Hepatocyte (in vitro differentiated cells): ENCODE data around the gene MEF2C. TPM values are rescaled to one million over a fixed set of nuclear protein-coding genes. Genes with fewer than 3 reads are reported as not detected.

Experiments used
- DNase-seq: peaks from one replicate; pipeline ENCODE4 v3.0.0-alpha.2; 2016; ENCODE audit warnings: low spot score
- H2AFZ ChIP-seq: fragments of 200-600 bp; sonication (generic); 2 replicates; pipeline ENCODE4 v1.6.0; 2016; ENCODE audit warnings: antibody characterized with exemption, mild to moderate bottlenecking
- H3K27ac ChIP-seq: fragments of 200-600 bp; sonication (generic); 2 replicates; pipeline ENCODE4 v1.5.1; 2016; ENCODE audit warnings: mild to moderate bottlenecking
- H3K27me3 ChIP-seq: fragments of 200-600 bp; sonication (generic); 2 replicates; pipeline ENCODE4 v1.6.1; 2016
- H3K36me3 ChIP-seq: fragments of 200-600 bp; sonication (generic); replicated peaks from 2 replicates; pipeline ENCODE4 v1.5.1; 2016; ENCODE audit warnings: low read depth; ENCODE audit not compliant: insufficient read depth
- H3K4me1 ChIP-seq: fragments of 200-600 bp; sonication (generic); 2 replicates; pipeline ENCODE4 v1.5.1; 2016; ENCODE audit warnings: mild to moderate bottlenecking, moderate library complexity; ENCODE audit not compliant: insufficient read depth
- H3K4me2 ChIP-seq: fragments of 200-600 bp; sonication (generic); 2 replicates; pipeline ENCODE4 v1.6.0; 2016
- H3K4me3 ChIP-seq: fragments of 200-600 bp; sonication (generic); 2 replicates; pipeline ENCODE4 v1.5.1; 2016; ENCODE audit warnings: mild to moderate bottlenecking
- H3K79me2 ChIP-seq: fragments of 200-600 bp; sonication (generic); 2 replicates; pipeline ENCODE4 v1.6.0; 2017; ENCODE audit warnings: mild to moderate bottlenecking
- H3K9me2 ChIP-seq: fragments of 200-600 bp; sonication (generic); replicated peaks from 2 replicates; pipeline ENCODE4 v1.6.0; 2017; ENCODE audit warnings: mild to moderate bottlenecking; ENCODE audit not compliant: insufficient read depth
- H3K9me3 ChIP-seq: fragments of 200-600 bp; sonication (generic); 2 replicates; pipeline ENCODE4 v1.5.1; 2016; ENCODE audit warnings: low read depth, mild to moderate bottlenecking
- H4K20me1 ChIP-seq: fragments of 200-600 bp; sonication (generic); 2 replicates; pipeline ENCODE4 v1.6.0; 2016; ENCODE audit warnings: mild to moderate bottlenecking; ENCODE audit not compliant: insufficient read depth, poor library complexity, severe bottlenecking
- CTCF ChIP-seq: fragments of 200-600 bp; sonication (generic); IDR thresholded peaks from 2 replicates; pipeline ENCODE4 v1.5.1; 2016; ENCODE audit warnings: antibody characterized with exemption, mild to moderate bottlenecking; ENCODE audit not compliant: poor library complexity
- EZH2 ChIP-seq: fragments of 200-600 bp; sonication (generic); IDR thresholded peaks from 2 replicates; pipeline ENCODE4 v1.6.1; 2016; ENCODE audit warnings: antibody characterized with exemption, mild to moderate bottlenecking, borderline replicate concordance
- EZH2phosphoT487 ChIP-seq: fragments of 200-600 bp; sonication (generic); IDR thresholded peaks from one replicate; pipeline ENCODE4 v1.6.1; 2018; ENCODE audit warnings: antibody characterized with exemption, mild to moderate bottlenecking, low read depth, moderate library complexity; ENCODE audit not compliant: unreplicated experiment, severe bottlenecking
- WGBS: methylation state at CpG from one replicate; pipeline ENCODE4 v1.1.6; 2016; ENCODE audit warnings: low lambda C conversion rate; ENCODE audit errors: missing lambda C conversion rate; 5-methylcytosine and 5-hydroxymethylcytosine counted together
- polyA plus RNA-seq: library from polyadenylated mRNA; unstranded; fragments of >200 nt; fragmentation: Nextera tagmentation; extraction: Ambion mirVana; gene quantifications from 2 replicates; pipeline ENCODE4 v1.2.1, GENCODE V29; 2016
- total RNA-seq: library from RNA; depleted of rRNA; stranded (reverse); fragments of >200 nt; gene quantifications from 2 replicates; pipeline ENCODE4 v1.2.3, GENCODE V29; 2014

The MEF2C gene
- total and polyA plus RNA-seq, 2 experiments from 2014 or later = 5.9 to 14.6 TPM

- Histone ChIP-seq H3K36me3 (no peaks in the 10 kb centered on the region), H3K27ac (no peak overlapping the region), H3K9me2 (no peaks in the 10 kb centered on the region), H3K79me2 (no peaks in the 10 kb centered on the region), H3K27me3 (peaks cover 99% of the 10 kb centered on the region), H3K4me3 (no peak overlapping the region), H3K4me1 (peaks cover 21% of the 10 kb centered on the region), H4K20me1 (no peaks in the 10 kb centered on the region), H3K4me2 (no peak overlapping the region), H3K9me3 (no peaks in the 10 kb centered on the region), H2AFZ (no peak overlapping the region)
- TF ChIP-seq EZH2phosphoT487 (no peak), EZH2 (peak; percentile 85)
- 5% methylated on average over 25 of the region's 25 CpGs for WGBS
- DNase-seq = no peak
Observed at GRCh38 chr5:88671505-88672499, 211.2 kb downstream of the MEF2C start.

- peaks cover 21% of the 10 kb centered on the region for H3K4me1 ChIP-seq
- H4K20me1 ChIP-seq = no peaks in the 10 kb centered on the region
- H3K4me3 ChIP-seq = no peak overlapping the region
- no peak for DNase-seq
- no peaks in the 10 kb centered on the region for H3K79me2 ChIP-seq
- 3% methylated on average over 1 of the region's 1 CpG for WGBS
- H3K4me2 ChIP-seq = no peak overlapping the region
- H2AFZ ChIP-seq = no peak overlapping the region
- TF ChIP-seq CTCF (no peak), EZH2phosphoT487 (no peak), EZH2 (no peak)
- H3K36me3 ChIP-seq = no peaks in the 10 kb centered on the region
- H3K27me3 ChIP-seq = peaks cover 100% of the 10 kb centered on the region
- H3K9me2 ChIP-seq = no peaks in the 10 kb centered on the region
- H3K27ac ChIP-seq = no peak overlapping the region
- no peaks in the 10 kb centered on the region for H3K9me3 ChIP-seq
Observed at GRCh38 chr5:88671106-88671504, 211.9 kb downstream of the MEF2C start.

- Histone ChIP-seq H3K4me3 (no peak overlapping the region), H3K9me3 (no peaks in the 10 kb centered on the region), H3K36me3 (no peaks in the 10 kb centered on the region), H3K9me2 (no peaks in the 10 kb centered on the region), H3K27me3 (peaks cover 100% of the 10 kb centered on the region), H3K79me2 (no peaks in the 10 kb centered on the region), H4K20me1 (no peaks in the 10 kb centered on the region), H3K4me2 (no peak overlapping the region), H2AFZ (no peak overlapping the region), H3K4me1 (peaks cover 15% of the 10 kb centered on the region), H3K27ac (no peak overlapping the region)
- no peak for DNase-seq
- 65% methylated on average over 1 of the region's 1 CpG for WGBS
- TF ChIP-seq EZH2 (no peak), CTCF (no peak), EZH2phosphoT487 (no peak)
Observed at GRCh38 chr5:88670461-88670860, 212.5 kb downstream of the MEF2C start.

GRCh38 chr5:88669371-88670050, 213.5 kb downstream of the MEF2C start:
- TF ChIP-seq EZH2phosphoT487 = no peak
- no peak for TF ChIP-seq CTCF
- no peak for TF ChIP-seq EZH2
- Histone ChIP-seq H2AFZ (no peak overlapping the region), H4K20me1 (no peaks in the 10 kb centered on the region), H3K9me3 (no peaks in the 10 kb centered on the region), H3K27ac (no peak overlapping the region), H3K4me1 (peaks cover 8% of the 10 kb centered on the region), H3K4me2 (no peak overlapping the region), H3K79me2 (no peaks in the 10 kb centered on the region), H3K9me2 (no peaks in the 10 kb centered on the region), H3K36me3 (no peaks in the 10 kb centered on the region), H3K27me3 (peaks cover 100% of the 10 kb centered on the region), H3K4me3 (no peak overlapping the region)
- WGBS = 77% methylated on average over 3 of the region's 3 CpGs
- no peak for DNase-seq
